Endothelial cell of umbilical vein (primary cell): ENCODE results near the gene TSPEAR. TPM values are rescaled to one million over a fixed set of nuclear protein-coding genes. Genes with fewer than 3 reads are reported as not detected.
"Not testable (repeated sequence)": the region's sequence is repeated elsewhere in the genome, so short reads cannot be mapped to it uniquely, and the experiment has no call there.

Experiments
- BruUV-seq: library from RNA; stranded (reverse); fragments of 400-500 nt; replicated peaks from 2 replicates; lab custom pipeline; 2021; lab: Mats Ljungman, UMichigan
- CTCF ChIA-PET: fragments of 300-600, 350-600 bp; sonication (Branson Sonifier 250); formaldehyde crosslinking; loops from one replicate; lab custom pipeline; 2021; ENCODE audit warnings: antibody characterized with exemption, inconsistent platforms; lab: Charles Lee
- POLR2A ChIA-PET: fragments of 300-600, 350-600 bp; sonication (Branson Sonifier 250); formaldehyde crosslinking; loops from one replicate; lab custom pipeline; 2021; ENCODE audit warnings: antibody characterized with exemption, inconsistent platforms; lab: Charles Lee
- DNase-seq: peaks from one replicate; pipeline ENCODE4 v3.0.0-alpha.2; 2011; ENCODE audit warnings: low read depth, low spot score
- FAIRE-seq: peaks from 2 replicates; lab custom pipeline; 2011; peaks lifted over from hg19 to GRCh38; lab: Jason Lieb, UNC
- H2AFZ ChIP-seq: 2 replicates; pipeline ENCODE4 v1.6.0; 2012; ENCODE audit warnings: low read depth, low read length, control low read depth, inconsistent platforms
- H3K27ac ChIP-seq: 2 replicates; pipeline ENCODE4 v1.5.1; 2011; ENCODE audit warnings: low read depth, mild to moderate bottlenecking, control low read depth, low read length, moderate library complexity; ENCODE audit not compliant: insufficient read depth
- H3K27me3 ChIP-seq, 2 experiments: 2 replicates each; pipeline versions ENCODE4 v1.6.0 to v1.6.1; 2011; ENCODE audit warnings: low read length in 2 of 2, mixed read lengths in 1 of 2; ENCODE audit not compliant: control insufficient read depth in 2 of 2, insufficient read depth in 2 of 2
- H3K36me3 ChIP-seq, 2 experiments: 2 replicates in 1 of 2; 3 replicates in 1 of 2; pipeline ENCODE4 v1.5.1; 2011; ENCODE audit warnings: low read length in 2 of 2, mild to moderate bottlenecking in 1 of 2, moderate library complexity in 1 of 2; ENCODE audit not compliant: control insufficient read depth in 2 of 2, insufficient read depth in 2 of 2; ENCODE audit errors: extremely low read depth in 1 of 2
- H3K4me1 ChIP-seq: 3 replicates; pipeline ENCODE4 v1.5.1; 2011; ENCODE audit warnings: mild to moderate bottlenecking, low read length; ENCODE audit not compliant: control insufficient read depth, insufficient read depth; ENCODE audit errors: extremely low read depth
- H3K4me2 ChIP-seq: 2 replicates; pipeline ENCODE4 v1.6.1; 2011; ENCODE audit warnings: low read length, control low read depth, mixed read lengths; ENCODE audit not compliant: insufficient read depth
- H3K4me3 ChIP-seq, 3 experiments: fragments of 200-600 bp in 1 of 3; sonication (generic), shearing (Covaris generic) in 1 of 3; replicated peaks in 1 of 3; 2 replicates each; pipeline ENCODE4 v1.5.1; 2011 to 2016; ENCODE audit warnings: control low read depth in 3 of 3, low read length in 3 of 3, mild to moderate bottlenecking in 2 of 3, inconsistent platforms in 1 of 3, low read depth in 1 of 3, moderate library complexity in 1 of 3; ENCODE audit not compliant: insufficient read depth in 1 of 3
- H3K79me2 ChIP-seq: 2 replicates; pipeline ENCODE4 v1.6.0; 2012; ENCODE audit warnings: low read length, inconsistent platforms; ENCODE audit not compliant: control insufficient read depth, insufficient read depth
- H3K9ac ChIP-seq: replicated peaks from 2 replicates; pipeline ENCODE3; 2011; ENCODE audit warnings: low read length, control low read depth; ENCODE audit not compliant: insufficient read depth; ENCODE audit errors: extremely low read depth
- H3K9me1 ChIP-seq: replicated peaks from 3 replicates; pipeline ENCODE4 v1.6.0; 2011; ENCODE audit warnings: mild to moderate bottlenecking, low read length; ENCODE audit not compliant: control insufficient read depth, insufficient read depth; ENCODE audit errors: extremely low read depth
- H3K9me3 ChIP-seq: replicated peaks from 2 replicates; pipeline ENCODE4 v1.5.1; 2012; ENCODE audit warnings: low read length, inconsistent platforms; ENCODE audit not compliant: control insufficient read depth, insufficient read depth
- H4K20me1 ChIP-seq: replicated peaks from 2 replicates; pipeline ENCODE3; 2011; ENCODE audit warnings: mild to moderate bottlenecking, low read length; ENCODE audit not compliant: control insufficient read depth, insufficient read depth; ENCODE audit errors: extremely low read depth
- EZH2 ChIP-seq: IDR thresholded peaks from 2 replicates; pipeline ENCODE4 v1.6.1; 2012; ENCODE audit warnings: borderline replicate concordance, low read depth, mild to moderate bottlenecking, moderate library complexity, low read length, inconsistent platforms; ENCODE audit not compliant: severe bottlenecking
- FOS ChIP-seq: IDR thresholded peaks from 2 replicates; pipeline ENCODE4 v1.6.1; 2011; ENCODE audit warnings: mild to moderate bottlenecking, low read length, moderate library complexity, borderline replicate concordance; ENCODE audit not compliant: insufficient read depth
- GATA2 ChIP-seq: IDR thresholded peaks from 2 replicates; pipeline ENCODE4 v1.7.0; 2011; ENCODE audit warnings: low read depth, mild to moderate bottlenecking, moderate library complexity, mixed read lengths, low read length; ENCODE audit not compliant: insufficient read length, insufficient read depth
- JUN ChIP-seq: IDR thresholded peaks from 2 replicates; pipeline ENCODE4 v1.6.1; 2011; ENCODE audit warnings: borderline replicate concordance, low read depth; ENCODE audit not compliant: insufficient read length, insufficient read depth
- MYC ChIP-seq: IDR thresholded peaks from one replicate; pipeline ENCODE4 v1.6.1; 2011; ENCODE audit warnings: mild to moderate bottlenecking, low read depth, low read length
- POLR2A ChIP-seq: IDR thresholded peaks from 2 replicates; pipeline ENCODE4 v1.6.1; 2012; ENCODE audit warnings: low read depth, mild to moderate bottlenecking, control low read depth, low read length
- POLR2AphosphoS5 ChIP-seq: IDR thresholded peaks from 2 replicates; pipeline ENCODE4 v1.6.1; 2012; ENCODE audit warnings: low read depth, mild to moderate bottlenecking, control low read depth, low read length, moderate library complexity; ENCODE audit not compliant: insufficient read depth
- dilution Hi-C: fragments of 300-500 bp; cut with MboI; formaldehyde crosslinking; loops from one replicate; pipeline ENCODE4 v1.15.0; 2019; ENCODE audit warnings: low sequenced_read_pairs; ENCODE audit not compliant: extremely low pct_ligation_motif_present
- intact Hi-C: fragments of 100-400 bp; cut with micrococcal nuclease; formaldehyde crosslinking; loops from one replicate; pipeline ENCODE4 v1.10.0; 2022
- polyA plus RNA-seq, 4 experiments: library from polyadenylated mRNA; depleted of rRNA in 3 of 4; stranded (reverse) in 3 of 4; unstranded in 1 of 4; fragments of >200 nt; gene quantifications; 2 replicates each; pipeline versions ENCODE4 v1.2.1 to v1.2.3, GENCODE V29; 2011 to 2012; ENCODE audit warnings: missing spikeins in 1 of 4
- total RNA-seq: library from RNA; stranded (reverse); gene quantifications from 2 replicates; pipeline ENCODE4 v1.2.3, GENCODE V29; 2021
- TF ChIP-seq, protein P1 (sequence below): IDR thresholded peaks from 2 replicates; pipeline ENCODE4 v1.6.1; 2011; ENCODE audit not compliant: insufficient read depth, insufficient read length
- TF ChIP-seq, protein P2 (sequence below), 2 donors: IDR thresholded peaks; 1 replicate in 1 of 2; 2 replicates in 1 of 2; pipeline ENCODE4 v1.5.1; 2011; ENCODE audit warnings: low read length in 2 of 2, mild to moderate bottlenecking in 2 of 2, moderate library complexity in 2 of 2, control low read depth in 1 of 2, inconsistent platforms in 1 of 2, low read depth in 1 of 2; ENCODE audit not compliant: insufficient read depth in 1 of 2; ENCODE audit errors: extremely low read depth in 1 of 2

The TSPEAR gene
- total and polyA plus RNA-seq, 2 donors (not counting 3 experiments of a cell fraction or from before 2014, with no cell fraction given) = 0.01 TPM; not detected in 1

- CTCF ChIA-PET, dilution Hi-C loops, H3K9me3 ChIP-seq, H3K36me3 ChIP-seq, H3K4me1 ChIP-seq, FAIRE-seq, H3K27me3 ChIP-seq, POLR2A ChIA-PET, H2AFZ ChIP-seq, H3K27ac ChIP-seq, H3K79me2 ChIP-seq, BruUV-seq, intact Hi-C loops, H3K4me3 ChIP-seq, DNase-seq, H3K4me2 ChIP-seq, H4K20me1 ChIP-seq, H3K9me1 ChIP-seq, H3K9ac ChIP-seq: not testable (repeated sequence)
Measured at GRCh38 chr21:44627181-44627822, 84.1 kb downstream of the TSPEAR start.

DNA sequence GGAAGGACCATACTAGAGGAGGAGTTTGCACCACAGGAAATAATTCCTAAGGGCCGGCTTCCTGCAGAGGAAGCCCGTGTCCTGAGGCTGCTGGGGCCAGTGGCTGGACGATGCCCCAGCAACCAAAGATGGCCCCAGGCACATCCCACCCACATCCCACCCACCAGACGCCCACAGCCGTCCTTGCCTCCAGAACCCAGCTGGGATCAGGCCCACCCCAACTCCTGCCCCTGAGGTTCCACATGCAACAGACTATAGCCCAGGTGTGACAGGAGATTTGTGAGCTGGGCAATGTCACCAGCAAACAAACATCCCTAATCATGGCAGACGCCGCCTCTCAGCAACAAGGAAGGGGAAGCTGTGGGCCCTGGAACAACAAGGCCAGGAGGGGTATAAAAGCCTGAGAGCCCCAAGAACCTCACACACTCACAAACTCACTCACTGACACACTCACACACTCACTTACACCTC lies 84.7 kb downstream of the TSPEAR start, which contains the start of gene KRTAP10-9:
KRTAP10-9 (plus strand) TSS at position 421 of the 471 bp plus-strand sequence. CDS start 79 bp downstream, outside the sequence.
- DNase-seq (no peak), FAIRE-seq (no peak)
- H3K4me1 ChIP-seq = no peaks in the 10 kb centered on the region
- no peaks in the 10 kb centered on the region for H3K36me3 ChIP-seq
- TF ChIP-seq, protein P1, sequence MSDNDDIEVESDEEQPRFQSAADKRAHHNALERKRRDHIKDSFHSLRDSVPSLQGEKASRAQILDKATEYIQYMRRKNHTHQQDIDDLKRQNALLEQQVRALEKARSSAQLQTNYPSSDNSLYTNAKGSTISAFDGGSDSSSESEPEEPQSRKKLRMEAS = no peak
- TF ChIP-seq MYC = no peak
- TF ChIP-seq EZH2 = no peak
- no peak for TF ChIP-seq FOS
- TF ChIP-seq GATA2 = no peak
- TF ChIP-seq, protein P2, sequence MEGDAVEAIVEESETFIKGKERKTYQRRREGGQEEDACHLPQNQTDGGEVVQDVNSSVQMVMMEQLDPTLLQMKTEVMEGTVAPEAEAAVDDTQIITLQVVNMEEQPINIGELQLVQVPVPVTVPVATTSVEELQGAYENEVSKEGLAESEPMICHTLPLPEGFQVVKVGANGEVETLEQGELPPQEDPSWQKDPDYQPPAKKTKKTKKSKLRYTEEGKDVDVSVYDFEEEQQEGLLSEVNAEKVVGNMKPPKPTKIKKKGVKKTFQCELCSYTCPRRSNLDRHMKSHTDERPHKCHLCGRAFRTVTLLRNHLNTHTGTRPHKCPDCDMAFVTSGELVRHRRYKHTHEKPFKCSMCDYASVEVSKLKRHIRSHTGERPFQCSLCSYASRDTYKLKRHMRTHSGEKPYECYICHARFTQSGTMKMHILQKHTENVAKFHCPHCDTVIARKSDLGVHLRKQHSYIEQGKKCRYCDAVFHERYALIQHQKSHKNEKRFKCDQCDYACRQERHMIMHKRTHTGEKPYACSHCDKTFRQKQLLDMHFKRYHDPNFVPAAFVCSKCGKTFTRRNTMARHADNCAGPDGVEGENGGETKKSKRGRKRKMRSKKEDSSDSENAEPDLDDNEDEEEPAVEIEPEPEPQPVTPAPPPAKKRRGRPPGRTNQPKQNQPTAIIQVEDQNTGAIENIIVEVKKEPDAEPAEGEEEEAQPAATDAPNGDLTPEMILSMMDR (IDR thresholded peaks at IDR 0.05; ENCODE audit: extremely low read depth in 1 of 2, insufficient read depth in 1 of 2, low read depth in 1 of 2, low read length in 2 of 2) = no peak
- TF ChIP-seq POLR2AphosphoS5 = no peak
- no peak for TF ChIP-seq POLR2A
- no peak for TF ChIP-seq JUN
- BruUV-seq = no TSS peak
- no peaks in the 10 kb centered on the region for H3K79me2 ChIP-seq
- no peak within 1 kb of the TSS for H3K9ac ChIP-seq
- dilution Hi-C loops = no loop called here
- H2AFZ ChIP-seq = no peak within 1 kb of the TSS
- no peaks in the 10 kb centered on the region for H3K9me3 ChIP-seq
- no peaks in the 10 kb centered on the region for H3K27me3 ChIP-seq
- intact Hi-C loops = no loop called here
- no peaks in the 10 kb centered on the region for H4K20me1 ChIP-seq
- ChIA-PET CTCF (no interaction called here), POLR2A (no interaction called here)
- no peak within 1 kb of the TSS for H3K27ac ChIP-seq
- H3K4me2 ChIP-seq = no peak within 1 kb of the TSS
- H3K4me3 ChIP-seq = no peak within 1 kb of the TSS
- H3K9me1 ChIP-seq = no peaks in the 10 kb centered on the region
